ENCODE data around the gene PHF8.

PHF8 gene

GRCh38 chrX:53974529-53974928, 69.7 kb downstream of the PHF8 start:
- no peak for DNase-seq
- in situ Hi-C loops (cut with HindIII; ENCODE audit: low pct_ligation_motif_present, low sequenced_read_pairs) = no loop called here
- H3K27me3 ChIP-seq (replicated peaks) = no peaks in the 10 kb centered on the region
- H3K4me3 ChIP-seq (ENCODE audit: low read depth, low read length) = no peak overlapping the region
- H3K36me3 ChIP-seq (replicated peaks) = no peaks in the 10 kb centered on the region
- H3K27ac ChIP-seq = no peak overlapping the region
- no peak for TF ChIP-seq CTCF (IDR thresholded peaks at IDR 0.05; ENCODE audit: low read depth, low read length, missing control alignments)

- in situ Hi-C loops (cut with HindIII; ENCODE audit: low pct_ligation_motif_present, low sequenced_read_pairs) = no loop called here
- Histone ChIP-seq H3K27me3 (replicated peaks) (no peaks in the 10 kb centered on the region), H3K4me3 (ENCODE audit: low read depth, low read length) (no peak overlapping the region), H3K27ac (no peak overlapping the region), H3K36me3 (replicated peaks) (no peaks in the 10 kb centered on the region)
- TF ChIP-seq CTCF (IDR thresholded peaks at IDR 0.05; ENCODE audit: low read depth, low read length, missing control alignments) = no peak
- no peak for DNase-seq
Measured at GRCh38 chrX:53969540-53969939, 74.7 kb downstream of the PHF8 start.

GRCh38 chrX:53950130-53950733, 94.0 kb downstream of the PHF8 start:
- H3K27ac ChIP-seq = no peak overlapping the region
- DNase-seq = no peak
- H3K4me3 ChIP-seq (ENCODE audit: low read depth, low read length) = no peak overlapping the region
- TF ChIP-seq CTCF (IDR thresholded peaks at IDR 0.05; ENCODE audit: low read depth, low read length, missing control alignments) = no peak
- H3K27me3 ChIP-seq (replicated peaks) = no peaks in the 10 kb centered on the region
- no peaks in the 10 kb centered on the region for H3K36me3 ChIP-seq (replicated peaks)
- in situ Hi-C loops (cut with HindIII; ENCODE audit: low pct_ligation_motif_present, low sequenced_read_pairs) = no loop called here

- peaks cover 3% of the 10 kb centered on the region for H3K36me3 ChIP-seq (replicated peaks)
- no peak for DNase-seq
- in situ Hi-C loops (cut with HindIII; ENCODE audit: low pct_ligation_motif_present, low sequenced_read_pairs) = no loop called here
Measured at GRCh38 chrX:53940180-53940579, 104.1 kb downstream of the PHF8 start.

GRCh38 chrX:53939127-53939526, 105.1 kb downstream of the PHF8 start:
- no peak for TF ChIP-seq CTCF (IDR thresholded peaks at IDR 0.05; ENCODE audit: low read depth, low read length, missing control alignments)
- Histone ChIP-seq H3K27me3 (replicated peaks) (no peaks in the 10 kb centered on the region), H3K27ac (no peak overlapping the region), H3K36me3 (replicated peaks) (peaks cover 3% of the 10 kb centered on the region), H3K4me3 (ENCODE audit: low read depth, low read length) (no peak overlapping the region)
- no peak for DNase-seq
- in situ Hi-C loops (cut with HindIII; ENCODE audit: low pct_ligation_motif_present, low sequenced_read_pairs) = no loop called here

More at GRCh38 chrX:53940180-53940579, 104.1 kb downstream of the PHF8 start:
- TF ChIP-seq CTCF (IDR thresholded peaks at IDR 0.05; ENCODE audit: low read depth, low read length, missing control alignments) = no peak
- Histone ChIP-seq H3K27ac (no peak overlapping the region), H3K27me3 (replicated peaks) (no peaks in the 10 kb centered on the region), H3K4me3 (ENCODE audit: low read depth, low read length) (no peak overlapping the region)

Data from brain microvascular endothelial cell (primary cell).